ENCODE results near the gene AFF1. TPM values are rescaled to one million over a fixed set of nuclear protein-coding genes. Genes with fewer than 3 reads are reported as not detected.

Gene AFF1
- polyA plus RNA-seq, 1 donor (not counting 4 experiments of a cell fraction or from before 2014, with no cell fraction given): 14.4 TPM

DNA sequence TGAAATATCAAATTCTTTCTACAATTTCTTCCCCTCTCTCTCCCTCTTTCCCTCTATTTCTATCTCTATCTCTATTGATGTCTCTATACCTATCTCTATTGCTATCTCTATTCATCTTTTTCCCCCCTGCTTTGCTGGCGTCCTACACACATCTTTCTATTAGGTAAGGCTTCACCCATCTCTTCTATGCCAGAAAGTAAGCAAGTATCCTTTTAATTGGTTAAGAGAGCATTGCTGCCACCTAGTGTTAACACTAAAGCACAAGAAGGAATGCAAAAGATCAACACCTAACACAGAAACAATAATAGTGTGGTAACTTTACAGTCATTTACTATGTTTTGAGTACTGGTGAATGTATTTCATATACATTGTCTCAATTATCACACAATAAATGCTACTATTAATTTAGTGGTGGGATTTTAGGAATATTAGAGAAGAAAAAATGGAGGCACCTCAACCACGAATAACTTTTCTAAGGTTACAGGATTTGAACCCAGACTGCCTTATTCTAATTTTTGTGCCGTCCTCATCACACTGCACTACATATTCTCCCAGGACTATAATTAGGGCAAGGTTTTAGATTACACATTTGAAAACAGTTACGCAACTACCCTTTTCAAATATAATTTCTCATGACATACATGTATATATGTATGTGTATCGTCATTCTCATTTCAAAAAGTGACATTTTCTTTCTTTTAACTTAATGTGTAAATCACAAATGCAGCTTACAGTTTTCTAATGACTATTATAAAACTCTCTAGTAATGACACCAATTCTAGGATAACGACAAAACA, 38.9 kb upstream of the AFF1 start:
- Histone ChIP-seq H3K9me1 (ENCODE audit: control insufficient read depth, extremely low read depth, insufficient read depth, low read length) (no peaks in the 10 kb centered on the region), H4K20me1 (ENCODE audit: control insufficient read depth, extremely low read depth, insufficient read depth, low read length) (no peaks in the 10 kb centered on the region), H3K27me3 (ENCODE audit: control insufficient read depth, extremely low read depth, insufficient read depth, low read length) (no peaks in the 10 kb centered on the region), H3K27ac (ENCODE audit: control insufficient read depth, insufficient read depth, low read length) (no peak overlapping the region), H3K9ac (ENCODE audit: control insufficient read depth, extremely low read depth, insufficient read depth, low read length) (no peak overlapping the region), H3K4me2 (ENCODE audit: control insufficient read depth, extremely low read depth, insufficient read depth, low read depth, low read length) (no peak overlapping the region), H2AFZ (ENCODE audit: control insufficient read depth, low read length) (no peak overlapping the region), H3K4me1 (ENCODE audit: control insufficient read depth, extremely low read depth, insufficient read depth, low read length) (peaks cover 32% of the 10 kb centered on the region), H3K36me3 (ENCODE audit: control insufficient read depth in 2 of 2, extremely low read depth in 1 of 2, insufficient read depth in 2 of 2, low read length in 2 of 2) (peaks cover 0 to 4% of the 10 kb centered on the region in 2 experiments), H3K4me3 (ENCODE audit: control insufficient read depth in 2 of 3, extremely low read depth in 1 of 3, insufficient read depth in 2 of 3, low read depth in 1 of 3, low read length in 3 of 3) (no peak overlapping the region), H3K79me2 (ENCODE audit: control insufficient read depth, insufficient read depth, low read length) (peaks cover 5% of the 10 kb centered on the region), H3K9me3 (ENCODE audit: control insufficient read depth, low read depth, low read length) (no peaks in the 10 kb centered on the region)
- TF ChIP-seq EZH2 (IDR thresholded peaks at IDR 0.05; ENCODE audit: low read length): no peak
- TF ChIP-seq, protein P1, sequence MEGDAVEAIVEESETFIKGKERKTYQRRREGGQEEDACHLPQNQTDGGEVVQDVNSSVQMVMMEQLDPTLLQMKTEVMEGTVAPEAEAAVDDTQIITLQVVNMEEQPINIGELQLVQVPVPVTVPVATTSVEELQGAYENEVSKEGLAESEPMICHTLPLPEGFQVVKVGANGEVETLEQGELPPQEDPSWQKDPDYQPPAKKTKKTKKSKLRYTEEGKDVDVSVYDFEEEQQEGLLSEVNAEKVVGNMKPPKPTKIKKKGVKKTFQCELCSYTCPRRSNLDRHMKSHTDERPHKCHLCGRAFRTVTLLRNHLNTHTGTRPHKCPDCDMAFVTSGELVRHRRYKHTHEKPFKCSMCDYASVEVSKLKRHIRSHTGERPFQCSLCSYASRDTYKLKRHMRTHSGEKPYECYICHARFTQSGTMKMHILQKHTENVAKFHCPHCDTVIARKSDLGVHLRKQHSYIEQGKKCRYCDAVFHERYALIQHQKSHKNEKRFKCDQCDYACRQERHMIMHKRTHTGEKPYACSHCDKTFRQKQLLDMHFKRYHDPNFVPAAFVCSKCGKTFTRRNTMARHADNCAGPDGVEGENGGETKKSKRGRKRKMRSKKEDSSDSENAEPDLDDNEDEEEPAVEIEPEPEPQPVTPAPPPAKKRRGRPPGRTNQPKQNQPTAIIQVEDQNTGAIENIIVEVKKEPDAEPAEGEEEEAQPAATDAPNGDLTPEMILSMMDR (optimal IDR thresholded peaks at IDR 0.05 in 1 of 3, IDR thresholded peaks at IDR 0.05 in 1 of 3, conservative IDR thresholded peaks at IDR 0.05 in 1 of 3; ENCODE audit: extremely low read depth in 1 of 3, insufficient read depth in 2 of 3, low read length in 3 of 3): peak in 2 of 3 experiments; percentile 48 to 55
- DNase-seq (ENCODE audit: low read depth, low spot score): no peak
- dilution Hi-C loops (cut with MboI; ENCODE audit: extremely low pct_ligation_motif_present, low sequenced_read_pairs): no loop called here
- FAIRE-seq: peak; percentile 83

DNA sequence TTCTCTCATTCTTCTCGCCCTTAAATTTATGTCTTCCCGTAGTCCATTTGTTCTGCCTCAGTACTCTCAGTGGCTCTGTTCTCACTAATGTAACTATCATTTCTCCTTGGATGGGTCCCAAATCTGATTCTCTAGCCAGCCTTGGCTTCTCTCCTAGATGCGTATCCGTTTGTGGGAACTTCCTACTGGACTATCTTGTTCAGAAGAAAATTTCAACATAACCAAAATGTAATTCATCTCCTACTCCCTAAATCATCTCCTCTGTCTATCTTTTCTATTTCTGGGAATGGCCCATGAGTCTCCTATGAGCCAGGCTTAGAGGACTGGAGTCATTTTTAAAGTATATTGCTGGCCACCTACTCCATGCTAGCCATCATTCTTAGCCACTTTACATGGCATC, 38.2 kb upstream of the AFF1 start:
- Histone ChIP-seq H3K9ac (ENCODE audit: control insufficient read depth, extremely low read depth, insufficient read depth, low read length) (no peak overlapping the region), H3K4me2 (ENCODE audit: control insufficient read depth, extremely low read depth, insufficient read depth, low read depth, low read length) (no peak overlapping the region), H4K20me1 (ENCODE audit: control insufficient read depth, extremely low read depth, insufficient read depth, low read length) (no peaks in the 10 kb centered on the region), H3K9me3 (ENCODE audit: control insufficient read depth, low read depth, low read length) (no peaks in the 10 kb centered on the region), H3K27me3 (ENCODE audit: control insufficient read depth, extremely low read depth, insufficient read depth, low read length) (no peaks in the 10 kb centered on the region), H3K27ac (ENCODE audit: control insufficient read depth, insufficient read depth, low read length) (no peak overlapping the region), H2AFZ (ENCODE audit: control insufficient read depth, low read length) (no peak overlapping the region), H3K9me1 (ENCODE audit: control insufficient read depth, extremely low read depth, insufficient read depth, low read length) (no peaks in the 10 kb centered on the region), H3K79me2 (ENCODE audit: control insufficient read depth, insufficient read depth, low read length) (peaks cover 5% of the 10 kb centered on the region), H3K36me3 (ENCODE audit: control insufficient read depth in 2 of 2, extremely low read depth in 1 of 2, insufficient read depth in 2 of 2, low read length in 2 of 2) (peaks cover 0 to 4% of the 10 kb centered on the region in 2 experiments), H3K4me1 (ENCODE audit: control insufficient read depth, extremely low read depth, insufficient read depth, low read length) (peaks cover 25% of the 10 kb centered on the region), H3K4me3 (ENCODE audit: control insufficient read depth in 2 of 3, extremely low read depth in 1 of 3, insufficient read depth in 2 of 3, low read depth in 1 of 3, low read length in 3 of 3) (no peak overlapping the region)
- DNase-seq (ENCODE audit: low read depth, low spot score) (no peak), FAIRE-seq (no peak)
- dilution Hi-C loops (cut with MboI; ENCODE audit: extremely low pct_ligation_motif_present, low sequenced_read_pairs): no loop called here
- TF ChIP-seq, protein P1 (optimal IDR thresholded peaks at IDR 0.05 in 1 of 3, IDR thresholded peaks at IDR 0.05 in 1 of 3, conservative IDR thresholded peaks at IDR 0.05 in 1 of 3; ENCODE audit: extremely low read depth in 1 of 3, insufficient read depth in 2 of 3, low read length in 3 of 3): no peak
- no peak for TF ChIP-seq EZH2 (IDR thresholded peaks at IDR 0.05; ENCODE audit: low read length)

Measured in keratinocyte (primary cell).